ENCODE measurements around the gene GPR85.

GPR85 gene

GRCh38 chr7:113040849-113041248 lies 45.8 kb downstream of the GPR85 start:
- DNase-seq (ENCODE audit: low spot score): no peak
- TF ChIP-seq CTCF (IDR thresholded peaks at IDR 0.05; ENCODE audit: borderline replicate concordance, control extremely low read depth, extremely low read depth, insufficient read depth, missing control alignments): no peak
- in situ Hi-C loops (cut with MboI; ENCODE audit: low sequenced_read_pairs, unreplicated experiment): no loop called here

GRCh38 chr7:113033959-113034358 lies 52.7 kb downstream of the GPR85 start:
- no peak for TF ChIP-seq CTCF (IDR thresholded peaks at IDR 0.05; ENCODE audit: borderline replicate concordance, control extremely low read depth, extremely low read depth, insufficient read depth, missing control alignments)
- in situ Hi-C loops (cut with MboI; ENCODE audit: low sequenced_read_pairs, unreplicated experiment): no loop called here
- DNase-seq (ENCODE audit: low spot score): no peak

Measured in GM13976 (cell line).